ENCODE results near the gene SLC8A1.

SLC8A1 gene

DNA sequence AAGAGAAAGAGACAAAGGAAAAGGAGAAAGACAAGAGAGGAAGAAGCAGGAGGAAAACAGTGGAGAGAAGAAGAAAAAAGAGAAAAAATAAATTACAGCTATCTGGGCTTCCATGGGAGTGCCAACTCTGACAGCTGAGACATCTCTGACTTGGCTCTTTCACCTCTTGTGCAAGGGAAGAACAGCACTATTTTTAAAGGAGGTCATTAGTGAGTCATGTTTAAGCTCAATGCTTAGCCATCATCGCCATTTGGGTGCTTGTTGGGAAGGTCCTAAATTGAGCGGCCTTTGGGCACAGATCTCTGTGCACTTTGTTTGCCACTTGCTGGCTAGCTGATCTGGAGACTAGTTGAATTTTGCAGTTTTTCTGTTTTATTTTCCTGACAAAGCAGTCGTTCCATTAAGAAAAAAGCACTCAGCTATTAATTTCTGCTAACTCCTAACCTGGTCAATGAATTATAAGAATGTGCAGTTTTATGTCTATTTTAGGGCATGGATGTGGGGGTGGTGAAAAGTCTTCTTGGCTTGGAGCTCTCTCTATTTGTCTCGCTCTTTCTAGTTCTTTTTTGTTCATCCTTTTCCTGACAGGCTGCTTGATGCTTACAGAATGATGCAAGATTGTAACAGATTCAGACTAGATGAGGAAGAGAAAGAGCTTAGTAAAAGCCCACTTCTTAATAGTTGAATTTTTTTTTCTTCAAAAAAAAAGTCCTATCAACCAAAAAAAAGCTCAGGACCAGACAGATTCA is 231.5 kb downstream of the SLC8A1 start:
- no peak for DNase-seq

DNA sequence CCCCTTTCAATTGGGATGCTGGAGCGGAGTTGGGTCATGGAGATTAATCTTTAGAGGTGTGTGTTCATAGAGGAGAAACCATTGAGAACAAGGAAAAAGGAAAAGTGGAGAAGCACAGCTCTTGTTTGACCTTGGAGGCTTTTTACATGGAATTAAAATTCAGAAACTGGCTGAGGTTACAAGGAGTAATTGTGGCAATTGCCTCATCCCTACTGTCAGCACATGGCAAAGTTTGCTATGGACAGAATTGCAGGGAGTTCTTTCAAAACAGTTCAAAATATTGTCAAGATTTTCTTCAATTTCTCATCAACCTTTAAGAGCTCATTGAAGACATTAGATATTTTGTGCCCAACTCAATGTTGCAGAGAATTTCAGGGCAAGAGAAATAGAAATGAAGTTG is 232.7 kb downstream of the SLC8A1 start:
- DNase-seq: no peak

DNA sequence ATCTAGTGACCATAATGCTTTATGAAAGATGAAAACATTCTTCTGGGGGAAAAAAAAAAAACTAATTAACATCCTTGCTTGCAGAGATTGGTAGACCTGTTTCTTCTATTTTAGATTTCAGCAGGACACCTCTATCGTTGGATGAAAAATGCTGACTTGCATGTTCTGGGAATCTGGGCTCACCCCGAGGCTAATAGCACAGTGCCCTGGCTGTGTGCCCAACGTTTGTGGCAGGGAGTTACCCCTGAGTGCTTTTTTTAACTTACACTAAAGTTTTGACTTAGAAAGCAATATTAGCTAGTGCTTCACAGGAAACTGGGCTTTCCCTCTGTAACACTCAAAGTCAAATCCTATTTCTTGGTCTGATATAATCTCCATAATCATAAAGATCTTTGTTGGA is 233.2 kb downstream of the SLC8A1 start:
- DNase-seq: no peak

DNA sequence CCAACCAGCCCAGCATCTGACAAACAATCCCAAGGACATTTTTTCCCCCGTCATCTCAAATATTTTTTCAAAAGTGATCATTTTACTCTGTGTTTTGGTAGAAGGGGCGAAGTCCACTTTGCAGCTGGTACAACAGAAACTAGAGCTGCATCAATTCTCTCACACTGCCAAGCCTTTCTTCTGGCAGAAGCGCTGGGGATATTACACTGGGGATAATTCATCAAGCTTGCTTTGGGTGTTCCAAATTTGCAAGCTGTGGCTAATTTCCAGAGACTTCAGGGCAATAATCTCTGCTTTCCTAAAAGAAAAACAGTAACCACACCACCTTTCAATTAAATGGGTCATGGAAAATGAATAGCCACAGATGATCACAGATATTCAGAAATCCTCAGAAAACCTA is 238.3 kb downstream of the SLC8A1 start:
- DNase-seq: no peak

DNA sequence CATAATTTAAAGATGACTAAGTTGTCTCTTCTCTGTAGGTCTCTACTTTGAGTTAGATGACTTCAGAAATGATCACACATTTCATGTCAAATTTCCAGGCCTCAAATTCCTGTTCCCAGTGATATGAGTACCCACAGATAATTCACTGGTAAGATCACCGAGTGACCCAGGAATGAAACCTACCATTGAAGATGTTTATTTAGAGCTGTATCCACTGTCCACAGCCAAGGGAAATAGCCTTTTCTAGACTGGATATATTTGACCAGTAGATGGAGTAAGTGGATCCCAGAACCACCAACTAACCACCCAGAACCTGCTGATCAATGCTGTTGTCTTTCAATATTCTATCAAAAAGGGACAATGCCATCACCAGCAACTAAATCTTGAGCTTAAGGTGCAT is 238.8 kb downstream of the SLC8A1 start:
- no peak for DNase-seq

DNA sequence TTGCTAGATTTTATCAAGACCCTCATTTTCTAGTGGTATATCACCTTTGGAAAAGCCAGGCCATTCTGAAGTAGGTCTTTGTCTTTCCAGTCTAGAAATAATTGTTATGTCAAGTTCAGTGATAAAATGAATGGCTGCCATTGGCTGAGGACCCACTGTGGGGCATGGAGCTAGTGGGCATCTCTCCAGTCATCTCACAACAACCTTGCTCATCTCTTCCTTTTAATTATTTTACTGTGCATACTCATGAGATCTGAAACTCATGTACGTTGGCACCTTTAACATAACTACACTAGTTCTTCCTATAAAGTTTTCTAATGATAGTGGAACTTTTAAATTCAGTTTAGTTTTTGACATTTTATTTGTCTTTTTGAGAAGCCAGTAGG is 240.9 kb downstream of the SLC8A1 start:
- no peak for DNase-seq

DNA sequence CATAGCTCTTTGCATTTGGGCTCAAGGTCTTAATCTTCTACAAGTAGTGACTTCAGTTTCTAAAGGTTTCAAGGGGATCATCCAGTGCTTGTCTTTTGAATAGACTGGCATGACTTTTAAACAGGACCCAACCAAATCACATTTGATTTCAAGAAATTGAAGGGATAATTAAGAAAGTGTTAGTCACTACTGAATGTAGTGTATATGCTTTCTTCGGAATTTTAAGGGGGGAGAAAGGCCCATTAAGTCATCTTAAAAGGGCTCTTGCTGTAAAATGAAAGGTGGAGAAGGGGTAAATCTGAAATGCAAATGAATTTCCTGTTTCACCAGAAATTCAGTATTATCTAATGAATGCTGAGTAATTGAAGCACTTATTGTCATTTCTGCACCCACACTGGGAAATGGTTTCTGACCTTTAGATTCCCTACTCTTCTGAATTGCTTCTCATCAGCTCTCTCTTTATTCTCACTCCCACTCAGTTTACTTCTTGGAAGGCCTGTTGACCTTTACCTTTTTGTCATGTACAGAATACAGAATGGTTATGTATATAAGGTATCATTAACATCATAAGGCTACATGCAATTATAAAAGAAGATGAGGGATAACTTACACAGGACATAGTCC is 241.4 kb downstream of the SLC8A1 start:
- no peak for DNase-seq

DNA sequence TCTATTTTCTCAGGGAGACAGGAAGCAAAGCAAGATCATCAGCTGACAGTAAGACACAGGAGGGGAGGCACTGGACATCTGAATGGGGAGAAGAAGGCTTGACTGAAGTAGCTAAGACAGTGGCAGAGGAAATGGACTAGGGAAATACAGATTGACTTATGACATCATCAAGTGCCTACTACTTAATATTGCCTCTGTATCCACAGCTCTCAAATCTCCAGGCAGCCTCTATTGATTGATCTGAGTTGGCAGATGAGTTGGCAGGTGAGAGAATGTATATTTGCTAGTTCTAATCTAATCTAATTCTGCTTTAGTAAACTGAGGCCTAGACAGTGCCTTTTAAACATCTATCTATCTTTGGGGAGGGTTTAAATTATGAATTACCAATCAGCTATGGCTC is 242.1 kb downstream of the SLC8A1 start:
- DNase-seq: no peak

DNA sequence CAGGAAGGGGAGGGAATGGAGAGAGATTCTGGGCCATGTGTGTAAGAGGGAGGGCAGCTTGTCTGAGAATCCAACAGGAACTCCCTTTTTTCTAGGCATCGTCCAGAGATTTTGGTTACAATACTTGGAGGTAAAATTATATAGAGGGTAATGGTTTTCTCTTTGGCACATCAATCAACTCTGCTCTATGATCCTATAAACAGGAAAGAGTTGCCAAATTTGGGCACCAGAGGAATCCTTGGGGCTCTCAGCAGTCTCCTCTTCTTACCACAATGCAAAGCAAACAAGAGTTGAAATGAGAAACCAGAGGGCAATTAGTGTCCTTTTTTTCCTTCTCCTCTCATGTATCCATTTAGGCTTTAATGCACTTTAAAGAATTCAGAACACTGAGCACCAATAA is 243.4 kb downstream of the SLC8A1 start:
- DNase-seq: no peak

DNA sequence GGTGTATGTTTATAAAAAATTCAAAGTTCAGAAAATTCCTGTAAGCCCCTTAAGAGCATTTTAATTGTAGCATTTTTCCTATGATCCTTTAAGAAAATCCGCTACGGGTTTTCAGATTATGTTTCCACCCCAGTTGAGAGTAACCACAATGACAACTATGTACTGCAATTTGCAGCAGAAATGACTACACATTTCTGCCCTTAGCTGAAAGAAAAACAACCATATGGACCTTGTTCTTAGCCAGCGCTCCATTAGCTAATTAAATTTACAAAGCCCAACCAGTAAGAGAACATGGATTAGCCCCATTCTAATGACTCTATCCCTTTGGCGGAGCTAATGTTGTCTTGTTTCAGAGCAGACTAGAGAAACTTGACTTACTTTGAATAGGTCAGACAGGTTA is 247.6 kb downstream of the SLC8A1 start:
- DNase-seq: no peak

DNA sequence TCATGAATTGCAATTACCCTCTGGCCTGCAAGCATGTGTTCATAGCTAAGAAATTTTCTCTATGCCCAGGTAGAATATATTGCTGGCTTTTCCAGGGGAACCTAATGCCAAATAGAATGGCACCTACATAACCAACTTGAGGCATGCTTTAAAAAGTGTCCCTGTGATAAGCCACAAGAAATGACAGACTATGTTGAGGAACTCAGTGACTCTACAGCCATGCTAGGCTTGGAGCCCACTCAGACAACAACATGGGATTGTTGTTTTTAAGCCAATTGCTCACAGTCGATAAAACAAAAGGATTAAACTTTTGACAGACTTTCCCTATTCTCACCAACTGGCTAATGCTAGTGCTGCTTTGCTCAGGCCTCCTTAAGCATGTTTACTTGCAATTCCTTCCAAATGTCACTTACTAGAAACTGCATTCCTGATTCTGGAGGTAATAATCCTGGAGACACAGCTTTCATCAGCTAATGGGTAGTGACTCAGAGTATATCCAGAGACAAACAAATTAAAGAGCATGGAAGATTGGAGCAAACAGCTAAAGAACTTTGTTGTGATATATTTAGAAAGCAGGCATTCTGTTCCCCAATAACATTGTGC is 249.0 kb downstream of the SLC8A1 start:
- DNase-seq: no peak

DNA sequence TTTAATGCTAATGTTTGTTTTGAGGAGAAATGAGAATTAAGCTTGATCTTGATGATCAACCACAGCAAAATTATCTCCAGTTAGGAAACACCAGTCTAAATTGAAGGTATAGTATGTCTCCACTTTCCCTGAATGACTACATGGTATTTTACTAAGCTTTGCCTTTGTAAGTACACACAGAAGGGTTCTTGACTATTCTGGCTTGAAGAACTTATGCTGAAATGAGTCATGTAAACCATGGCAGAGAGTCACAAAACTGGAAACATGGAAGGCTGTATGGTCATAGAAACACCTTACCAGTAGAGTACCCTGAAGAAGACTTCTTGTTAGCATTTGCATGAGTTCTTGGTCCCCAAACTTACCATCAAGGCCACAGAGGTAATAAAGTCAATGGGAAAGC is 250.5 kb downstream of the SLC8A1 start:
- DNase-seq: no peak

DNA sequence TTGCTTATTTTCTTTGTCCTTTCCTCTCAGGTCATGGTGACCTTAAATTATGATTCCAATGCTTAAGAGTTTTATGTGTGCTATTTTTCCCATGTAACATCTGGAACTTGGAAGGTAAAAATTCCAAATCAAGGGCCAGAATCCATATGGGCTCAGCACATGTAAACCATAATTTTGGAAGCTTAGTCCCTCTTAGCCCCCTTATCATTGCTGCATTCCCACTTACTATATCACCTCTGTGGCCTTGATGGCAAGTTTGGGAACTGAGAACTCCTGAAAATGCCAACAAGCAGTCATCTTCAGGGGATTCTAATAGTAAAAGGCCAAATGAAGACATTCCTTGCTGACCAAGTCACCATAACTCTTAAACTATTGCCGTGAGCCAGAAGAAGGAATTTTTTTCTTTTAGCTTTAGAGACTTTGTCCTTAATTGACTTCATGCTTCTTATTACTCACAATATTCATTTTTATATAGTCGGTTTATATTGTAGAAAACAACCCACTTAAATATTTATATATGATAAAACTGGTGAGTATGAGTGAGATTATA is 251.4 kb downstream of the SLC8A1 start:
- no peak for DNase-seq

DNA sequence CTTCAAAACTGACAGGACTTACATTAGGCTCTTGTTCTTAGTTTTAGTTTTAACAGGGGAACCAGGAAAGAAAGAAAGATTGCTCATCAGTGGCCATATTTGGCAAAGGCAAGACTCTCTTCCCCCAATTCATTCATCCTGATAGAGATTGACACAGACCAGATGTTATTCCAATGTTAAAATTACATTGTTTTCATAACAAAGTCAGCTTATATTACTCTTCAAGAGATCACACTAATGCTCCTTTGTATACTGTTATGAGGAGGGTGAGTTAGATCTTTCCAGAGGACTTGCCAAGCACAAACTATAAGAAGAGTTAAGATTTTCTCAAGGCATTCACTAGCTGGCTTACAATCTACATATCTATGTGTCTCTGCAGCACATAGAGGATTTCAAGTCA is 252.1 kb downstream of the SLC8A1 start:
- DNase-seq: no peak

DNA sequence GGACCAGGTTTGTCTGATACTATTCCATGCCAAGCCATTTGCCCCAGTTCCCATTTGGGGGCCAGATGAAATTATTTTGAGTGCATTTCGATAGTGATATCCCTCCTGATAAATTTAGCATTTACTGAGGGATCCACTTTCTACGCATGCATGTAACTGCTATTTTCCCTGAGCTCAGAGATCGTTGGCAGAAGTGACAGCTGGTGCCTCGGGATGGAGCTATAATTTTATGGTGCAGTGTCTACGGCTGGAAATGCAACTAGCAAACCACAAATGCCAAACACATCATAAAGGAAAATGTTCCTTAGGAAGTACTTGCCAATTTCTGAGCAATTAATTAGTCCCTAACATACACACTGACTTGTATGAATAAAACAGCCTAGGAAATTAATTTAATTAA is 254.8 kb downstream of the SLC8A1 start:
- DNase-seq: no peak

DNA sequence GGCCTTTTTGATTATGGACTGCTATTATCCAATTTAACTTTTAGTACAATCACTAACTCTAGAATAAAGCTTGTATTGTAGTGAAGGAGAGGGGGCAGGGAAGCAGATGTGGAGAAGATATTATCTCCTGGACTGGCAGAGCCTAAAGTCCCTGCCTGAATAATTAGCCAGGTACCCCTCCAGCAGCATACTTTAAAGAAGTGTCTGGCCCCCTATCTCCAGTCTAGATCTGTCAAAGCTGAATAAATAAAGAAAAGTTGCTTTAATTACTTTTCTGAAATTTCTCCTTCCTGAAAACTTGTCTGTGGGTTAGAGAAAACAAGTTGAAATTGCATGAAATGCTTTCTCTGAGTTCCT is 258.2 kb downstream of the SLC8A1 start:
- DNase-seq: no peak

DNA sequence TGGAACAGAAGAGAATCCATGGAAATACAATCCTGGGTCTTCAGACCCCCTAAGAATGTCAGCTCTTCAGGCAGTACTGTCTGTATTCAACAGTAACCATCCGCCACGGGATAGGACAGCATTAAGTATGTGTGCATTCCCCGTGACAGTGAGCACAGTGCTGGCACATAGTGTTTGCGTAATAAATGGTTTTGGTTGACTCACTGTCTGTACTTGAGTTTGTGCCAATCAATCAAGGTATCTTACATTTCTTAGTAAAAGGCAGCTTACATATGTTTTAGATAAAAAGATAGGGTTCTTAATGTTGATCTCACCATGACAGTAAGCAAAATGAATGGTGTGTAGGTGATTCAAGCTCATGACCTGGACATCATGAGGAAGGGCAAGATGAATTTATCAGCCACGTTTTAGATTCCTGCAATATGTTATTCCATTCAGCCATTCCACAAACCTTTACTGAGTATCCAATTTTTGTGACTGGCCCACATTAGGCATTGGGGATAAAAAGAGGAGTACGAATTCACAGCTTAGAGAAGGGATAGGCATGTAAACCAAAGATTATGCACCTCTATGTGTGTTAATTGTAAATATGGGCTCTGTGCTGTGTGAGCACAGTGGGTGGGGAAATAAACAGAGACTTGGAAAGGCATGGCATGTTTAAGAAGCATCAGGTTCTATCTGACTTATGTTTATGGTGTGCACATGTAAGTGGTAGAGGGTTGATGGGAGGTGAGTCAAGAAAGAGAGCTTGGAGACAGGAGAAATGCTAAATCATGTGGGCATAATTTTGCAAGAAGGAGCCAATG is 258.8 kb downstream of the SLC8A1 start:
- DNase-seq: no peak

DNA sequence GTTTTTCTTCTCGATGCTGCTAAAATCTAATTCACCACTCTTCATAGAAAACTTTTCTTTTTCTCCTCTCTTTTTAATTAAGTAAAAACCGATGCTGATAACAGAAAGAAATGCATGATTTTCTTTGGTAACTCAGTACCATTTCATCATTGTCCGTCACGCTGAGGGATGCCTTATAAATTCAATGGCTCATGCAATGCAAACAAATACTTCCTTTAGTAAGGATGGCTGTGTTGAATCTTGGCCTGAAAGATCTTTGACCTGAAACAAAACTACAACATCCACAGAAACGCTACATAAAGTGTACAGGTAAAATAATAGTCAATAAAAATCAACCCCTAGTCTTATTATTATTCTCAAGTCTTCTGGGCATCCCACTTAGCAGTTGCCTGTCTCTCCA is 261.4 kb downstream of the SLC8A1 start:
- no peak for DNase-seq

DNA sequence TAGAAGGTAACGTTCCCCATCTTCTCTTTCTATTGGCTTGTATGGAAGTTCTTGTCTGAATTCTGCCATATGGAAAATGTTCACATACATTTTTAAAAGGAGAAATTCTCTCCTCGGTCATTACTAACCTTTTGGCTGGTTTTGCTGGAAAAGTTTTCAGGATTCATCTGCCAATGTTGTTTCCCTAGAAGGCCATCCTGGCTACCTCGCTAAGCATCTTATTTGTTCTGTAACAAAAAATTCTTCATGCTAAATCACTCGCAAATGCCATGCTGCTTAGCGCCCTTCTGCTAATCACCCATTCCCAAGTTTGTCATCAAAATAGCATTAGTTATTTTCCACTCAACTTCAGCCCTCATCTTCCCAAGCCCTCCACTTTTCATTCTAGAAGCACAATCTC is 262.0 kb downstream of the SLC8A1 start:
- DNase-seq: no peak

DNA sequence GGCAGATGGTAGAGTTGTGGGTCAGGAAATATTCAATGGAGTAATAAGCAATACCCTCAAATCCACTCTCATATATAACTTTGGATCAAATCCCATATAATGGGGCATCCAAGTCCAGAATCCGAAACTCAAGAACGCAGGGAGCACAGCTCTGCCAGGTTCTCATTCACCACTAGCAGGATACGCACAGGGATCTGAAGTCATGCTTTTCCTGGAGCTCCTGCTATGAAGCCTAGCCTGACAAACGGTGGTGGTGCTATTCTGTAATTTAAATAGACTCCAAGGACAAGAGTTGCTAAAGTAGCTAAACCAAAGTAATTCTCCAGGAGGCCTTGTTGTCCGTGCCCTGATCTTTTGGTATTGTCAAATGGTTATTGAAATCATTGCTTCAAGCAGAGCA is 264.8 kb downstream of the SLC8A1 start:
- DNase-seq: no peak

DNA sequence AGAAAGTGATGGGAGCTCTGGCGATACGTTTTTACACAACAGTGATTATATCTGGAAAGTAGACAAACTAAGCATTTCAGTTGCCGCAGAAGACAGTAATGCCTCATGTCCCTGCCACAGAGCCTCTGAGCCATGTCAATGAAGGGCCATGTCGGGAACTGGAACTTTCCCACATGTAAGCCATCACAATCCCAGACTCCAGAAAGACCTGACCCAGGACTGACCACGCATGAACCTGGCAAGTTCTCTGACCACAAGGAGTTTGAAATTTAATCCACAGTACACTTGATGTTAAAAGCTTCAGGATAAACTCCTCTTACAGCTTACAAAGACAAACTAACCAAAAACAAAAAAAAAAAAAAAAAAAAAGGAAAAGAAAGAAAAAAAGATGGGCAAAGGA is 267.3 kb downstream of the SLC8A1 start:
- no peak for DNase-seq

DNA sequence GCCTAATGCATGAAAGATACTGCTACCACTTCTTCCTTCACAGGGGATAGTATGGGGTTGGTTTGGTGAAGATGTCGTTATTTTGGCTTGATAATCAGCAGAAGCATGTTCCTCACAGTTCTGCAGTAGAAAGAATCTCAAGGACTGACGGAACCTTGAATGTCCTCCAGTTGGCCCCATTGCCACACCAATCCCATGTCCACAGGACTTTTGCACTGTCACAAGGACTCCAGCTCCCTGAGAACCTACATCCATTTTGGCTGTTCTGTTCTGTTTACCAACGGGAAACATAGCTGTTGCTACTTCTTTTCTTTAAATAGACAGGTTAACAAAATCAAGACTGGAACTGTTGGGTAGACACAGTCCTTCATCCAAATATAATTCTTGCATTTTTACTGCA is 270.0 kb downstream of the SLC8A1 start:
- no peak for DNase-seq

DNA sequence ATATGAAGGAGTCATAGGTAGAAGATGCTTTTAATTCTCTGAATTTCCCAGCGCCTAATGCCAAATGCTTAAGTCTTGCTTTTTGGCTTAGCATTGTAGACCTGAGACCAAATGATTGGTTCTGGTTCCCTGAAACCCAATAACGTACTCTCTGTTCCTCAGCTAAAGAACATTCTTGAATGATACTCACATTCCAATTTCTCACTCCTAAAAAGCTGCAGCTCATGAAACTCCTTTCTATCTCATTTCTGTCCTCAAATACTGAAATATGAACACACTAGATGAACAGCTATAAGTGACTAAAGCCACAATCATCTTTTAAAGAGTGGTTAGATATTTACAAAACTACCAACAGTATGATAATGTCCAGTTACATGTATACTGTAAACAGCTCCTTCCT is 272.1 kb downstream of the SLC8A1 start:
- DNase-seq: no peak

DNA sequence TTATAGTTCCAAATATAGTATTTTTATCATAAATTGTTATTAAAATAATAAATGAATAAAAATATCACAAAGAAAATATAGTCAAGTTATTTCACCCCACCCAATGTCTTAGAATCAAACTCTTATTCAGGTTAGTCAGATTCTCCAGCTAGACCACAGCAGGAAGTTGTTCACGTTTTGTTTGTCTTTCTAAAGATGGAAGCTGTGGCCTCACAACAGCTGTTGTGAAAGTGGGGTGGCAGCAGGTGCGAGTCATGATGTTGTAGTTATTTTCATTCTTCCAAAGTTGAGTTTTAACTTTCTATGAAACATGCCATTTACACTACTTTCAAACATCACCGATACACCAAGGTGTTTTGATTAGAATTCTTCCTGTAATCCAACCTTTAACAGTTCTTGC is 272.9 kb downstream of the SLC8A1 start:
- DNase-seq: no peak

Measured in activated effector memory CD4-positive, alpha-beta T cell treated with Interleukin-2 at 50 U/mL for 16 hours (primary cell).